DND-41 (cell line): ENCODE data around the gene ALOX5.
"Not testable (repeated sequence)": the region's sequence is repeated elsewhere in the genome, so short reads cannot be mapped to it uniquely, and the experiment has no call there.

ENCODE experiments used
- ATAC-seq: fragments of 200-7000 bp; cut with Tn5 transposase; 3 replicates; pipeline ENCODE4 v1.9.1; 2021; ENCODE audit warnings: low read depth; ENCODE audit not compliant: insufficient read depth
- DNase-seq: peaks from one replicate; pipeline ENCODE4 v3.0.0-alpha.2; 2020
- H2AFZ ChIP-seq: 2 replicates; pipeline ENCODE4 v1.6.0; 2012; ENCODE audit warnings: low read depth, low read length
- H3K27ac ChIP-seq: 2 replicates; pipeline ENCODE4 v1.5.1; 2012; ENCODE audit warnings: low read length, inconsistent platforms
- H3K27me3 ChIP-seq: fragments of 200-600 bp; sonication (generic); 2 replicates; pipeline ENCODE4 v1.6.0; 2012; ENCODE audit warnings: low read length, mild to moderate bottlenecking, inconsistent platforms; ENCODE audit not compliant: insufficient read depth, poor library complexity
- H3K36me3 ChIP-seq: 2 replicates; pipeline ENCODE4 v1.5.1; 2012; ENCODE audit warnings: low read length, inconsistent platforms; ENCODE audit not compliant: insufficient read depth
- H3K4me1 ChIP-seq: 2 replicates; pipeline ENCODE4 v1.5.1; 2012; ENCODE audit warnings: mild to moderate bottlenecking, low read length; ENCODE audit not compliant: insufficient read depth
- H3K4me2 ChIP-seq: 2 replicates; pipeline ENCODE4 v1.6.0; 2012; ENCODE audit warnings: mild to moderate bottlenecking, moderate library complexity, low read length, inconsistent platforms; ENCODE audit not compliant: insufficient read depth
- H3K4me3 ChIP-seq, 2 experiments: fragments of 200-600 bp in 1 of 2; shearing (Covaris generic) in 1 of 2; 2 replicates each; pipeline ENCODE4 v1.5.1; 2012 to 2016; ENCODE audit warnings: inconsistent platforms in 2 of 2, low read length in 2 of 2, mild to moderate bottlenecking in 2 of 2, low read depth in 1 of 2, moderate library complexity in 1 of 2
- H3K79me2 ChIP-seq: 2 replicates; pipeline ENCODE4 v1.6.0; 2012; ENCODE audit warnings: low read length, inconsistent platforms; ENCODE audit not compliant: insufficient read depth
- H3K9ac ChIP-seq: 2 replicates; pipeline ENCODE4 v1.6.0; 2012; ENCODE audit warnings: low read depth, mild to moderate bottlenecking, inconsistent platforms, low read length, moderate library complexity
- H3K9me3 ChIP-seq: 2 replicates; pipeline ENCODE4 v1.5.1; 2012; ENCODE audit warnings: low read length, moderate library complexity, mild to moderate bottlenecking, inconsistent platforms; ENCODE audit not compliant: insufficient read depth, severe bottlenecking
- H4K20me1 ChIP-seq: 2 replicates; pipeline ENCODE4 v1.6.0; 2012; ENCODE audit warnings: low read length; ENCODE audit not compliant: insufficient read depth
- EZH2 ChIP-seq: IDR thresholded peaks from 3 replicates; pipeline ENCODE4 v1.6.1; 2012; ENCODE audit warnings: borderline replicate concordance, low read depth, mild to moderate bottlenecking, moderate library complexity, low read length, inconsistent platforms; ENCODE audit not compliant: severe bottlenecking
- TF ChIP-seq, protein P1 (sequence below): IDR thresholded peaks from 2 replicates; pipeline ENCODE4 v1.5.1; 2012; ENCODE audit warnings: borderline replicate concordance, low read length, moderate library complexity, mild to moderate bottlenecking; ENCODE audit not compliant: poor library complexity, severe bottlenecking; ENCODE audit errors: extremely low read depth

ALOX5 gene

DNA sequence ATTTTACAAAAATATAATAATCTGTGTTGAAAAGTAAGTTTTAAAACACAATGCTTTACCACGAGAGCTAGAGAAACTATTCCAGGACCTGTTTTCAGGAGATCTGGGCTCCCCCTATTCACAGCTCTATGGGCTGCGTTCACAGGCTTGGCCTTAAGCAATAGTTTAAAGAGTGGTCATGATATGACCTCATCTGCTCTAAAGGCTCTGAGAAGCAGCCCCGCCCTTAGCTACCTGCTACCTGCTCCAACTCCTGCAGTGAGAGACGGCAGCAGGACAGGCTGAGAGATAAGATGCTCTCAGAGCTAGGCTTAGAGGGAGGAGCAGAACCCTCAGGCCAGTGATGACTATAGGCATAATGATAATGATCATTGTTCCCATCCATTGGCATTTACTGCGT, 12.6 kb downstream of the ALOX5 start:
- Histone ChIP-seq H3K36me3 (no peaks in the 10 kb centered on the region), H4K20me1 (no peaks in the 10 kb centered on the region), H2AFZ (no peak overlapping the region), H3K9me3 (no peaks in the 10 kb centered on the region), H3K9ac (no peak overlapping the region), H3K27me3 (no peaks in the 10 kb centered on the region), H3K27ac (no peak overlapping the region), H3K4me2 (no peak overlapping the region), H3K79me2 (no peaks in the 10 kb centered on the region), H3K4me3 (no peak overlapping the region), H3K4me1 (no peaks in the 10 kb centered on the region)
- DNase-seq (no peak), ATAC-seq (no peak)
- TF ChIP-seq, protein P1, sequence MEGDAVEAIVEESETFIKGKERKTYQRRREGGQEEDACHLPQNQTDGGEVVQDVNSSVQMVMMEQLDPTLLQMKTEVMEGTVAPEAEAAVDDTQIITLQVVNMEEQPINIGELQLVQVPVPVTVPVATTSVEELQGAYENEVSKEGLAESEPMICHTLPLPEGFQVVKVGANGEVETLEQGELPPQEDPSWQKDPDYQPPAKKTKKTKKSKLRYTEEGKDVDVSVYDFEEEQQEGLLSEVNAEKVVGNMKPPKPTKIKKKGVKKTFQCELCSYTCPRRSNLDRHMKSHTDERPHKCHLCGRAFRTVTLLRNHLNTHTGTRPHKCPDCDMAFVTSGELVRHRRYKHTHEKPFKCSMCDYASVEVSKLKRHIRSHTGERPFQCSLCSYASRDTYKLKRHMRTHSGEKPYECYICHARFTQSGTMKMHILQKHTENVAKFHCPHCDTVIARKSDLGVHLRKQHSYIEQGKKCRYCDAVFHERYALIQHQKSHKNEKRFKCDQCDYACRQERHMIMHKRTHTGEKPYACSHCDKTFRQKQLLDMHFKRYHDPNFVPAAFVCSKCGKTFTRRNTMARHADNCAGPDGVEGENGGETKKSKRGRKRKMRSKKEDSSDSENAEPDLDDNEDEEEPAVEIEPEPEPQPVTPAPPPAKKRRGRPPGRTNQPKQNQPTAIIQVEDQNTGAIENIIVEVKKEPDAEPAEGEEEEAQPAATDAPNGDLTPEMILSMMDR, result no peak
- TF ChIP-seq EZH2, result no peak

DNA sequence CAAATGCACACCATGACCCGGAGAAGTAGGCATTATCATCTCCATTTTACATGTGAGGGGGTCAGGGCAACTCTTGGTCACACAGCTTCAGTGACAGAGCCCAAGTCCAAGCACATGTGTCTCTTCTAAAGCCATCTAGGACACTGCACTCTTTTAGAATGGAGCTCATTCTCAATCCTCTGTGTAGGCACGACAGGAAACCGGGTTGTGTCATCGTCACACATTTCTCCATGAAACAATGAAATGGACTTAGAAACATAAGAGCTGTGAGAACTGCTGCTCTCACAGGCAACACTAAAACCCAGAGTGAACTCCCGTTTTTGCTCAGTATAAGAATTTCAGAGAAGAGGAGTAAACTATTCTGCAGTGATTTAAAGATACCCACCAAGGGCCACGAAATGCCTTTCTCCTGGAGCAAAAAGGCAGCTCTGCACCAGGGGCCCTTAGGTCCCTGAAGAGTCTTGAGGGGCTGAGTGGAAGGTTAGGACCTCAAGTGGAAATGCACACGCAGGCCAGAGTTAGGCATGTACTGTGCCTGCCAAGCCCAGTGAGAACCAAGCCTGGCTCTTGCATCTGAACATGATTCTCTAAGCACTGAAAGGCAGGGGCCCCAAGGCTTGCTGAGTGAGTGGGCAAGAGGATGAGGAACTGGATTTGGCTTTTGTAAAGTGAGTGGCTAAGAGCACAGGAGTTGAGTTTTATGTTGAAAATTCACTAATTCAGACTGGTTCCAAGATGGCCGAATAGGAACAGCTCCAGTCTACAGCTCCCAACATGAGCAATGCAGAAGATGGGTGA, 13.3 kb downstream of the ALOX5 start:
- DNase-seq, result no peak
- Histone ChIP-seq H3K4me2 (no peak overlapping the region), H3K9me3 (no peaks in the 10 kb centered on the region), H3K36me3 (no peaks in the 10 kb centered on the region), H4K20me1 (no peaks in the 10 kb centered on the region), H2AFZ (no peak overlapping the region), H3K4me3 (no peak overlapping the region), H3K4me1 (no peaks in the 10 kb centered on the region), H3K9ac (no peak overlapping the region), H3K79me2 (no peaks in the 10 kb centered on the region), H3K27me3 (no peaks in the 10 kb centered on the region), H3K27ac (no peak overlapping the region)
- TF ChIP-seq, protein P1, result no peak
- no peak for TF ChIP-seq EZH2
- ATAC-seq, result no peak

DNA sequence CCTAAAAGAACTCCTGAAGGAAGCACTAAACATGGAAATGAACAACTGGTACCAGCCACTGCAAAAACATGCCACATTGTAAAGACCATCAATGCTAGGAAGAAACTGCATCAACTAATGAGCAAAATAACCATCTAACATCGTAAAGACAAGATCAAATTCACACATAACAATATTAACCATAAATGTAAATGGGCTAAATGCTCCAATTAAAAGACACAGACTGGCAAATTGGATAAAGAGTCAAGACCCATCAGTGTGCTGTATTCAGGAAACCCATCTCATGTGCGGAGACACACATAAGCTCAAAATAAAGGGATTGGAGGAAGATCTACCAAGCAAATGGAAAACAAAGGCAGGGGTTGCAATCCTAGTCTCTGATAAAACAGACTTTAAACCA, 15.7 kb downstream of the ALOX5 start:
- H2AFZ ChIP-seq, H3K9ac ChIP-seq, H3K27ac ChIP-seq, H3K27me3 ChIP-seq, H3K4me1 ChIP-seq, DNase-seq, H3K4me2 ChIP-seq, H3K4me3 ChIP-seq, H3K9me3 ChIP-seq, H4K20me1 ChIP-seq, ATAC-seq, H3K79me2 ChIP-seq, H3K36me3 ChIP-seq: not testable (repeated sequence)

DNA sequence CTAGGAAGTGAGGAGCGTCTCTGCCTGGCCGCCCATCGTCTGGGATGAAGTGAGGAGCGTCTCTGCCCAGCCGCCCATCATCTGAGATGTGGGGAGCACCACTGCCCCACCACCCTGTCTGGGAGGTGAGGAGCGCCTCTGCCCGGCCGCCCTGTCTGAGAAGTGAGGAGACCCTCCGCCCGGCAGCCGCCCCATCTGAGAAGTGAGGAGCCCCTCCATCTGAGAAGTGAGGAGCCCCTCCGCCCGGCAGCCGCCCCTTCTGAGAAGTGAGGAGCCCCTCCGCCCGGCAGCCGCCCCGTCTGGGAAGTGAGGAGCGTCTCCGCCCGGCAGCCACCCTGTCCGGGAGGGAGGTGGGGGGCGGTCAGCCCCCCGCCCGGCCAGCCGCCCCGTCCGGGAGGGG, 17.6 kb downstream of the ALOX5 start:
- not testable (repeated sequence) for H3K4me1 ChIP-seq, H3K27me3 ChIP-seq, H3K4me3 ChIP-seq, H3K79me2 ChIP-seq, H3K4me2 ChIP-seq, H3K9me3 ChIP-seq, ATAC-seq, H3K27ac ChIP-seq, H2AFZ ChIP-seq, H3K9ac ChIP-seq, H3K36me3 ChIP-seq, H4K20me1 ChIP-seq, DNase-seq
